ENCODE results near the gene CPNE8.

Gene CPNE8

DNA sequence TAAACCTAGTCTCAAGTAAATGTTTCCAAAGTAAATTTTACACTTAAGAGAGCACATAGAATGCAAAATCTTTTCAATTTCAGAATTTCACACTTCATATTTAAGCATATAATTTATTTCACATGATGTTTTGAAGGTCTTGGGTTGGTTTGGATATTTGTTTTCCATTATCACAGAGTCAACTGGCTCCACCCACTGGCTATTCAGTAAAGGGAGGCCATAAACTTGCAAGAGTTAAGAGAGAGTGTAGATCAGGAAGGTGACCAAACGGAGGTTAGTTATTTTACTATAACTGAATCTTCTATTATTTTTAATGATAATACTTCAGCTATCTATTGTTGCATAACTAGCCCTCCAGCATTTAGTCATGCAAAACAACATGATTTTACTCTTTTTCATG lies 6.2 kb upstream of the CPNE8 start:
- no peaks in the 10 kb centered on the region for H3K36me3 ChIP-seq (replicated peaks)
- no peaks in the 10 kb centered on the region for H3K27me3 ChIP-seq (ENCODE audit: low read depth)
- peaks cover 5% of the 10 kb centered on the region; the same call in 1 of the 2 replicates for H3K4me1 ChIP-seq
- no peak for DNase-seq (ENCODE audit: low spot score in 2 of 2)
- no peak overlapping the region for H3K4me3 ChIP-seq
- in situ Hi-C loops (cut with MboI; ENCODE audit: low sequenced_read_pairs): loop anchor here (10.0 to 25.0 kb wide), 3 partner anchors 363 to 774 kb away; no protein-coding TSS in a partner anchor
- H3K9me3 ChIP-seq: no peaks in the 10 kb centered on the region

DNA sequence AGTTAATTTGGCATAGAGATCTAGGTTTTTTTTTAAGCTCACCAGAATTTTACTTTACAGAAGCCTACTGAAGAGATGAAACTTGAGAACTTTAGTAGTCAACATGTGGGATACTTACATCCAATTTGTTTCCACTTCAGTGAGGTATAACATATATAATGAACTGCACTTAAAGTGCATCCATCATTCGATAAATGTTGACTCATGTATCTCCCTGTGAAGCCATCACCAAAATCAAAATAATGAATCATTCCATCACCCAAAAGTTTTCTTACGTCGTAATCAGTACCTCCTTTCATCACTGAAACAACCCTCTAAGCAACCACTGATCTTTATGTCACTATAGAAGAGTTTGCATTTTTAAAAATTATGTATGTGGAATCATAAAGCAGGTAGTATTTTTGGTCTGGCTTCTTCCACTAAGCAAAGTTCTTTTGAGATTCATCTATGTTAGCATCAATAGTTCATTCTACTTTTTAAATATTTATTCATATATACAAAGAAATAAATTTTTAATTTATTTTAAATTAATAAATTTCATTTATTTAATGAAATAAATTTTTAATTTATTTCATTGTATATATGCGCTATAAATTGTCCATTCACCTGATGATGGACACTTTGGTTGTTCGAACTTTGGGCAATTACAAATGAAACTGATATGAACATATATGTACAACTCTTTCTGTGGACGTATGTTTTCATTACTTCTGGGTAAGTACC lies 2.0 kb upstream of the CPNE8 start:
- in situ Hi-C loops (cut with MboI; ENCODE audit: low sequenced_read_pairs): loop anchor here (5.0 to 25.0 kb wide), 3 partner anchors 195 to 770 kb away; no protein-coding TSS in a partner anchor
- Histone ChIP-seq H3K36me3 (replicated peaks) (no peaks in the 10 kb centered on the region), H3K27me3 (ENCODE audit: low read depth) (no peaks in the 10 kb centered on the region), H3K9me3 (no peaks in the 10 kb centered on the region), H3K4me3 (peak overlapping the region; percentile 74), H3K4me1 (peaks cover 23% of the 10 kb centered on the region)
- DNase-seq (ENCODE audit: low spot score in 2 of 2): no peak

GRCh38 chr12:38906482-38907200 lies 1.2 kb upstream of the CPNE8 start:
- Histone ChIP-seq H3K9me3 (no peaks in the 10 kb centered on the region), H3K36me3 (replicated peaks) (no peaks in the 10 kb centered on the region), H3K4me3 (peak overlapping the region; percentile 74), H3K27me3 (ENCODE audit: low read depth) (no peaks in the 10 kb centered on the region), H3K4me1 (peaks cover 24% of the 10 kb centered on the region)
- in situ Hi-C loops (cut with MboI; ENCODE audit: low sequenced_read_pairs): loop anchor here (5.0 to 25.0 kb wide), 3 partner anchors 196 to 769 kb away; no protein-coding TSS in a partner anchor
- DNase-seq (ENCODE audit: low spot score in 2 of 2): peak; percentile 94 to 95

GRCh38 chr12:38904537-38905479 lies 583 bp downstream of the CPNE8 start:
- peak; percentile 89 to 90 for DNase-seq (ENCODE audit: low spot score in 2 of 2)
- in situ Hi-C loops (cut with MboI; ENCODE audit: low sequenced_read_pairs): loop anchor here (5.0 to 25.0 kb wide), 3 partner anchors 197 to 768 kb away; no protein-coding TSS in a partner anchor

DNA sequence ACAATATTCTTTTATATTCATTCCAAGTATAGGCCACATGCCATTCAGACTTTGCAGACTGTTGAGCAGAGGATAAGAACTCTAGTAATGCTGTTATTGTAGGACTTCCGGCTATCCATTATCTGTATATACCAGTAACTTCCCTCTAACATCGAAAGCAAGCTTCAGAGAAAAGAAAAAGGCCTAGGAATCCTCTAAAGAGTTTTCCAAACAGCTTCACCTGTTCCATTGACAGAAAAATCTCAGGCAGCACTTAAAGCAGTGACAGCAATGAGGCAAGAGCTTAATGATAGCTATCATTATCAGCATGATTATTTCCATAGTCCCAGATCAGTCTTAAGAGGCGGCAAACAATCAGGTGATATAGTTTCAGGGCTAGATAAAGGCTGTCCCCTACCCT lies 1.8 kb downstream of the CPNE8 start:
- peak in 1 of 2 experiments; percentile 22 for DNase-seq (ENCODE audit: low spot score in 2 of 2)
- in situ Hi-C loops (cut with MboI; ENCODE audit: low sequenced_read_pairs): loop anchor here (25.0 kb wide), 2 partner anchors 566 to 766 kb away; no protein-coding TSS in a partner anchor
- peak overlapping the region; percentile 74 for H3K4me3 ChIP-seq
- no peaks in the 10 kb centered on the region for H3K27me3 ChIP-seq (ENCODE audit: low read depth)
- no peaks in the 10 kb centered on the region for H3K36me3 ChIP-seq (replicated peaks)
- peaks cover 26% of the 10 kb centered on the region for H3K4me1 ChIP-seq
- H3K9me3 ChIP-seq: no peaks in the 10 kb centered on the region

More at GRCh38 chr12:38904537-38905479, 583 bp downstream of the CPNE8 start:
- H3K4me3 ChIP-seq: peak overlapping the region; percentile 74
- no peaks in the 10 kb centered on the region for H3K9me3 ChIP-seq
- no peaks in the 10 kb centered on the region for H3K27me3 ChIP-seq (ENCODE audit: low read depth)
- peaks cover 24% of the 10 kb centered on the region for H3K4me1 ChIP-seq
- no peaks in the 10 kb centered on the region for H3K36me3 ChIP-seq (replicated peaks)

- in situ Hi-C loops (cut with MboI; ENCODE audit: low sequenced_read_pairs): no loop called here
- peak; percentile 54 to 68 for DNase-seq (ENCODE audit: low spot score in 2 of 2)
Observed at GRCh38 chr12:38898001-38898684, 7.2 kb downstream of the CPNE8 start.

DNA sequence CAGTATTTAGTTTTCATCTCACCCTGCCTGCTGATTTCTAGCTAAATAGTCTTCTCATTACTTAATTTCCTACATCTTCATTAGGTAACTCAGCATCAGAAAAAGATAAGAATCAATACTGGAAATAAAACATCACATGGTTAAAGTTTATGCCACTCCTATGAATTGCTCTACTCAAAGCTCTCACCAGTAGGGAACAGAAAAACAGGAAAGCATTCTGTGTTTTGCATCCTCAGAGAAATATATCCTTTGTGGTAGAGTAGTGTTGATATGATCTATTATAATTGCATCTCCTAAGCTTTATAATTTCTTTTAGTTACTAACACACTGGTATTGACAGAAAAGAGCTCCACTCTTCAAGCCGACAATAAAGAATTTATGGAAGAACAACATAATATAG lies 9.9 kb downstream of the CPNE8 start:
- Histone ChIP-seq H3K27me3 (ENCODE audit: low read depth) (no peaks in the 10 kb centered on the region), H3K9me3 (no peaks in the 10 kb centered on the region), H3K4me3 (no peak overlapping the region), H3K36me3 (replicated peaks) (no peaks in the 10 kb centered on the region), H3K4me1 (peaks cover 19% of the 10 kb centered on the region)
- no peak for DNase-seq (ENCODE audit: low spot score in 2 of 2)
- in situ Hi-C loops (cut with MboI; ENCODE audit: low sequenced_read_pairs): no loop called here

More at GRCh38 chr12:38898001-38898684, 7.2 kb downstream of the CPNE8 start:
- H3K9me3 ChIP-seq: no peaks in the 10 kb centered on the region
- H3K36me3 ChIP-seq (replicated peaks): no peaks in the 10 kb centered on the region
- no peak overlapping the region for H3K4me3 ChIP-seq
- H3K4me1 ChIP-seq: peaks cover 27% of the 10 kb centered on the region
- no peaks in the 10 kb centered on the region for H3K27me3 ChIP-seq (ENCODE audit: low read depth)

DNA sequence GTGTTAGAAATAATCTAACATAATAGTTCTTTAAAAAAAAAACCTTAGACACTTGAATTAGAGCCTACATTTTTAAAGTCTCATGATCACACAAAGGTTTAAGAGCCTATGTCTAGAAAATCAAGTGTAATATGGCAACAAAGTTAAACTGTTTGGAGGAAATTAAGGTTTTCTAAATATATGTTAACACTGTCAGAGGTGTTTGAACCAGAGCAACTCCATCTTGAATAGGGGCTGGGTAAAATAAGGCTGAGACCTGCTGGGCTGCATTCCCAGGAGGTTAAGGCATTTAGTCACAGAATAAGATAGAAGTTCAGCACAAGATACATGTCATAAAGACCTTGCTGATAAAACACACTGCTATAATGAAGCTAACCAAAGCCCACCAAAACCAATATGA lies 12.4 kb downstream of the CPNE8 start:
- no peaks in the 10 kb centered on the region for H3K27me3 ChIP-seq (ENCODE audit: low read depth)
- in situ Hi-C loops (cut with MboI; ENCODE audit: low sequenced_read_pairs): no loop called here
- H3K4me3 ChIP-seq: no peak overlapping the region

GRCh38 chr12:38892087-38892786 lies 13.2 kb downstream of the CPNE8 start:
- Histone ChIP-seq H3K36me3 (replicated peaks) (no peaks in the 10 kb centered on the region), H3K4me3 (no peak overlapping the region), H3K27me3 (ENCODE audit: low read depth) (no peaks in the 10 kb centered on the region), H3K9me3 (no peaks in the 10 kb centered on the region), H3K4me1 (peaks cover 6% of the 10 kb centered on the region)
- in situ Hi-C loops (cut with MboI; ENCODE audit: low sequenced_read_pairs): no loop called here
- DNase-seq (ENCODE audit: low spot score in 2 of 2): no peak

More for the DNA sequence above, 12.4 kb downstream of the CPNE8 start:
- no peaks in the 10 kb centered on the region for H3K36me3 ChIP-seq (replicated peaks)
- H3K4me1 ChIP-seq: peaks cover 11% of the 10 kb centered on the region
- DNase-seq (ENCODE audit: low spot score in 2 of 2): no peak
- H3K9me3 ChIP-seq: no peaks in the 10 kb centered on the region

- DNase-seq (ENCODE audit: low spot score in 2 of 2): no peak
- Histone ChIP-seq H3K9me3 (no peaks in the 10 kb centered on the region), H3K27me3 (ENCODE audit: low read depth) (no peaks in the 10 kb centered on the region), H3K36me3 (replicated peaks) (no peaks in the 10 kb centered on the region), H3K4me1 (no peaks in the 10 kb centered on the region), H3K4me3 (no peak overlapping the region)
- in situ Hi-C loops (cut with MboI; ENCODE audit: low sequenced_read_pairs): no loop called here
Observed at GRCh38 chr12:38890102-38890855, 15.1 kb downstream of the CPNE8 start.

DNA sequence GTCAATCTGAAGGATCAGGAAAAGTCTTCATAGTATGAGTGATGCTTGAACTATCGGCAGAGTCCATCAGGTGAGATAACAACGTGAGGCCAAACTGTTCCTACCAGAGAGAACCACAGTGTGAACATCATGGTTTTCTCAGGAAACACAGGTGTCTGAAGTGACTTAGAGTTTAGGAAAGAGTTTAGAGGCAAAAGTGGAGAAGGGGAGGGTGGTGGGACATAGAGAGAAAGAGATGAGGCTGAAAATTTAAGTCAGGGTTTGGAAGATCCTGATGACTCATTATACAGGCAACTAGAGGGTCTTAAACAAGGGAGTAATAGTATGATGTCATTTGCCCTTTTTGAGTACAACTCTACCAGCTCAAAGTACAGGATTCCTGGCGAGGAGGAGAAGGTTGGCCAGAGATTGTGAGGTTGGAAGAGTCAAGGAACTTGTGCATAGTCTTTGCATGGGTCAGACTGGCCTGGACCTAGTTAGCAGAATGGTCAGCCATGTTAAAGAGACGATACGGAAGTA lies 16.0 kb downstream of the CPNE8 start:
- no peaks in the 10 kb centered on the region for H3K27me3 ChIP-seq (ENCODE audit: low read depth)
- no peak overlapping the region for H3K4me3 ChIP-seq
- no peak for DNase-seq (ENCODE audit: low spot score in 2 of 2)
- in situ Hi-C loops (cut with MboI; ENCODE audit: low sequenced_read_pairs): no loop called here
- no peaks in the 10 kb centered on the region for H3K9me3 ChIP-seq
- H3K36me3 ChIP-seq (replicated peaks): no peaks in the 10 kb centered on the region
- no peaks in the 10 kb centered on the region for H3K4me1 ChIP-seq

DNA sequence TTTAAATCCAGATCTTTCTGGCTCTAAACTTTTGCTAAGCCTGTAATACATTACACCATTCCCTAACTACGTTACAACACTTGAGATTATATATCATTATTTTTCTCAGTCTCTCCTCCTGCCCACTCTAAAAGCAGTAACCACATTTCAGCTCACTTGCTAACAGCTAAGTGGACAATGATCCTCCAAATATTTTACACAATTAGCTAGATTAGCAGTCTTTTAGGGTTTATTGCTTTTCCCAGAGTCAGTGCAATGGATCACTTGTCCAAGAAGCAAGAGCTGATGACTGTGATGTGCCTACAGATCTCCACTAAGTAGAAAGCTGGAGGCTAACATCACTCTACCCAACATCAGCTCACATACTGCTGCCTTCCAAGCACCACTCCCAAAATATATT lies 17.6 kb downstream of the CPNE8 start:
- no peak overlapping the region for H3K4me3 ChIP-seq
- in situ Hi-C loops (cut with MboI; ENCODE audit: low sequenced_read_pairs): no loop called here
- no peaks in the 10 kb centered on the region for H3K4me1 ChIP-seq
- no peaks in the 10 kb centered on the region for H3K36me3 ChIP-seq (replicated peaks)
- DNase-seq (ENCODE audit: low spot score in 2 of 2): no peak
- no peaks in the 10 kb centered on the region for H3K9me3 ChIP-seq
- H3K27me3 ChIP-seq (ENCODE audit: low read depth): no peaks in the 10 kb centered on the region

Measured in HAP-1 (cell line).